ENCODE data around the gene EPB41L3.

Gene EPB41L3

DNA sequence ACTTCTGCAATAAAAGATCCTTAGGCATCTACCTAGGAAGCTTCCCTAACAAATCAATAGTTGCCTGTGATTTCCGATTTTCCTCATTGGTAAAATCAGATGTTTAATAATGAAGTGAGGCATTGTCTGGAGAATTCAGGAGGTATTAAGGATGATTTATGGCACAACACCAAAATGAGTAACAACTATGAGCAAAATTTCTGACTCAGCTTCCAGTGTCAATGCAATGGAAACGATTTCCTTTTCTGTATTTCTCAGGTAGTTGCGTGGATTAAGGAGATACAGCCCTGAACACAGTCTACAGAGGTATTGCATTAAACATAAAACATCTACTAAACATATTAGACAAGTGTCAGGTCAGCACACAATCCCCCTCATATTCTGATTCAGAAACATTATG lies 99.5 kb downstream of the EPB41L3 start:
- H3K27ac ChIP-seq (ENCODE audit: insufficient read depth, low read depth, low read length, poor library complexity, severe bottlenecking): no peak overlapping the region
- no peaks in the 10 kb centered on the region for H3K36me3 ChIP-seq (ENCODE audit: control insufficient read depth, insufficient read depth, low read length)
- H3K4me1 ChIP-seq (ENCODE audit: control insufficient read depth, insufficient read depth, low read length): no peaks in the 10 kb centered on the region
- H3K27me3 ChIP-seq (ENCODE audit: control insufficient read depth, insufficient read depth, low read length, poor library complexity, severe bottlenecking): no peaks in the 10 kb centered on the region
- whole genome bisulfite sequencing, 2 experiments: 97 to 100% methylated on average over 1 to 2 of the region's 3 CpGs
- no peaks in the 10 kb centered on the region for H3K9me3 ChIP-seq (ENCODE audit: control insufficient read depth, low read length)
- no peak overlapping the region for H3K4me3 ChIP-seq (ENCODE audit: insufficient read depth, low read depth, low read length)

DNA sequence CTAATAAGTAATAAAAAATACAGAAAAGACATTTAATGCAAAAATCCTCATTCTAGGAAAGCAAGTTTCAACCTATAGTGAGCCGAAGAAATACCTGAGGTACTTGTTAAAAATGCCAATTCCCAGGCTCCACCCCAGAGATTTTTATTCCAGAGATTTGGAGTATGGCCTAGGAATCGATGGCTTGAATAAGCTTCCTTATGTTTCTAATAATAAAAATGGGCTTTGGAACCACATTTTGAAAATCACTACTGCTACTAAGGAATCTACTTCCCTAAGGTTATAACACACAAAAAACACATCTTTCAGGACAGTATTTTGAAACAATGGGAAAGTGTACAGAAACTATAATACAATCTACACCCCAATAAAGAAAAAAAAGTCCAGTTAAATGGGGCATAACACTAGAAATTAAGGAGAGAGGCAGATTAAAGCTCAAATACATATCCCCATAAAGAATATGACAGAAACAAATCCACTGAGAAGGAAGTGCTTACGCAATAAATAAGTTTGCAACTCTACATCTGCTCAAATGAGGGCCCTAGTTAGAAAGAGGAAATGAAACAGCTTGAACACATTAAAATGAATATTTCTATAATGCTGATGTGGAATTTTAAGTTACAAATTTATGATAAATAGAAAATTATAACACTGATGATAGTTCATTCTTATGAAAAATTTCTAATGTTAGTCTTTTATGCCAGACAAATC lies 103.7 kb downstream of the EPB41L3 start:
- no peak overlapping the region for H3K4me3 ChIP-seq (ENCODE audit: insufficient read depth, low read depth, low read length)
- H3K27ac ChIP-seq (ENCODE audit: insufficient read depth, low read depth, low read length, poor library complexity, severe bottlenecking): no peak overlapping the region
- 83 to 100% methylated on average over 2 to 3 of the region's 3 CpGs for WGBS, 2 experiments
- H3K27me3 ChIP-seq (ENCODE audit: control insufficient read depth, insufficient read depth, low read length, poor library complexity, severe bottlenecking): no peaks in the 10 kb centered on the region
- H3K9me3 ChIP-seq (ENCODE audit: control insufficient read depth, low read length): no peaks in the 10 kb centered on the region
- no peaks in the 10 kb centered on the region for H3K4me1 ChIP-seq (ENCODE audit: control insufficient read depth, insufficient read depth, low read length)
- no peaks in the 10 kb centered on the region for H3K36me3 ChIP-seq (ENCODE audit: control insufficient read depth, insufficient read depth, low read length)

DNA sequence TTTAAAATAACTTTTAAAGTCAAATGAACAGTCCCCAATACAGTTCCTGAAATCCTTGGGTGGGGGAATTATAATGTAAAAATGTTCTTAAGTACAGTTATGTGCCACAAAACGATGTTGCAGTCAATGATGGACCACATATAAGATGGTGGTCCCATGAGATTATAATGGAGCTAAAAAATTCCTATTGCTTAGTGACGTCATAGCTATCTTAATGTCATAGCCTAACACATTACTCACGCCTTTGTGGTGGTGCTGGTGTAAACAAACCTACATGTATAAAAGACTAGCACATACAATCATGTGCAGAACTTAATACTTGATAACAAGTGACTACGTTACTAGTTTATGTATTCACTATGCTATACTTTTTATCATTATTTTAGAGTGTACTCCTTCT lies 109.4 kb downstream of the EPB41L3 start:
- H3K9me3 ChIP-seq (ENCODE audit: control insufficient read depth, low read length): no peaks in the 10 kb centered on the region
- H3K27me3 ChIP-seq (ENCODE audit: control insufficient read depth, insufficient read depth, low read length, poor library complexity, severe bottlenecking): no peaks in the 10 kb centered on the region
- no peak overlapping the region for H3K4me3 ChIP-seq (ENCODE audit: insufficient read depth, low read depth, low read length)
- WGBS, 2 experiments: 96 to 100% methylated on average over 3 to 4 of the region's 4 CpGs
- no peak overlapping the region for H3K27ac ChIP-seq (ENCODE audit: insufficient read depth, low read depth, low read length, poor library complexity, severe bottlenecking)
- H3K4me1 ChIP-seq (ENCODE audit: control insufficient read depth, insufficient read depth, low read length): no peaks in the 10 kb centered on the region
- no peaks in the 10 kb centered on the region for H3K36me3 ChIP-seq (ENCODE audit: control insufficient read depth, insufficient read depth, low read length)

DNA sequence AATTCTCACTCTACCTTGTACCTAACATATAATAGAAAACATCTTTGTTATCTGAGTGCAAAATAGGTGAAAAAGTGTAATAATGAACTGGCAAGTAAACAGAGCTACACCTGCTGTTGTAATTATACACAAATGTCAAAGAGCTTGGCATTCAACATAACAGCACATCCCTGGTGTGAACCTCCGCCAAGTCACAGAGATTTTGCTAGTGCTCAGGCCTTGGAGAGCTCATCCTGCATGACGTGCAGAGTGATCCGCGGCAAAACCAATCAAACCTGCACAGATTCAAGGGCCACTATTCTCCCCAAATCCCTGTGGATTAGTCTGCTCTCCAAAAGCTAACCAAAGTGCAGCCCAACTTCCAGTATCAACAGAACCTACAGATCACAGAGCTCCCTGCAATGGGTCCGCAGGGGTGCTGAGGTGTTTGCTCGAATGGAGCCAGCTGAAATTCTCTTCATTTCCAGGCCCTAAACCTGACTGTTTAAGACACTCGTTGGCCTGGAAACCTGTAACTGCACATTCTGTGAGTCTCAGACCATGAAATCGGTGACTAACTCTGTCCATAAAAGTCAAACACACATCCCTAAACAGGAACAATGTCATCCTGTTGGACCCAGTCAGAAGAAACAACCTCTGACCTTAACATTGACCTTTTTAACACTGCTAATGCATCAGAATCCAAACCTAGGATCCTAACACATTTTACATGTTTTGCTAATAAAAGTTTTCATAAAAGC lies 111.8 kb downstream of the EPB41L3 start:
- WGBS, 2 experiments: 78 to 79% methylated on average over 8 of the region's 8 CpGs
- Histone ChIP-seq H3K9me3 (ENCODE audit: control insufficient read depth, low read length) (no peaks in the 10 kb centered on the region), H3K27ac (ENCODE audit: insufficient read depth, low read depth, low read length, poor library complexity, severe bottlenecking) (no peak overlapping the region), H3K4me3 (ENCODE audit: insufficient read depth, low read depth, low read length) (no peak overlapping the region), H3K4me1 (ENCODE audit: control insufficient read depth, insufficient read depth, low read length) (no peaks in the 10 kb centered on the region), H3K36me3 (ENCODE audit: control insufficient read depth, insufficient read depth, low read length) (no peaks in the 10 kb centered on the region), H3K27me3 (ENCODE audit: control insufficient read depth, insufficient read depth, low read length, poor library complexity, severe bottlenecking) (no peaks in the 10 kb centered on the region)

DNA sequence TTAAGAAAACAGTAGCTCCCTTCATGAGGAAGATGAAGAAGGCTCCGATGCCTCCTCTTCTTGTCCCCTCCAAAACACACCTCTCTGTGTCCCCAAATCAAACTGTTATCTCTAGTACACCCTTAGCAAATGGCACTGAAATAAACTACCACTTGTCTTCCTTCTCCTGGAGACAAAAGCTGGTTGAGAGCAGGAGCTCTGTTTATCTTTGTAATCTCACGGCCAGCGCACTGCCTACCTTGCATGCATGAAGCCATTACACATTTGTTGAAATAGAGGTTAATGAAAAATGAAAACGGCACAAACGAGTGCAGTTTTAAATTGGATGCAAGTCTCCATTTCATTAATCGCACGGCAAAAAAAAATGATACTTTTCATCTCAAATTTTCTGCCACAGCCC lies 113.7 kb downstream of the EPB41L3 start:
- Histone ChIP-seq H3K9me3 (ENCODE audit: control insufficient read depth, low read length) (no peaks in the 10 kb centered on the region), H3K4me3 (ENCODE audit: insufficient read depth, low read depth, low read length) (no peak overlapping the region), H3K36me3 (ENCODE audit: control insufficient read depth, insufficient read depth, low read length) (no peaks in the 10 kb centered on the region), H3K27ac (ENCODE audit: insufficient read depth, low read depth, low read length, poor library complexity, severe bottlenecking) (no peak overlapping the region), H3K27me3 (ENCODE audit: control insufficient read depth, insufficient read depth, low read length, poor library complexity, severe bottlenecking) (no peaks in the 10 kb centered on the region), H3K4me1 (ENCODE audit: control insufficient read depth, insufficient read depth, low read length) (no peaks in the 10 kb centered on the region)
- 92 to 97% methylated on average over 7 of the region's 7 CpGs for whole genome bisulfite sequencing, 2 experiments

DNA sequence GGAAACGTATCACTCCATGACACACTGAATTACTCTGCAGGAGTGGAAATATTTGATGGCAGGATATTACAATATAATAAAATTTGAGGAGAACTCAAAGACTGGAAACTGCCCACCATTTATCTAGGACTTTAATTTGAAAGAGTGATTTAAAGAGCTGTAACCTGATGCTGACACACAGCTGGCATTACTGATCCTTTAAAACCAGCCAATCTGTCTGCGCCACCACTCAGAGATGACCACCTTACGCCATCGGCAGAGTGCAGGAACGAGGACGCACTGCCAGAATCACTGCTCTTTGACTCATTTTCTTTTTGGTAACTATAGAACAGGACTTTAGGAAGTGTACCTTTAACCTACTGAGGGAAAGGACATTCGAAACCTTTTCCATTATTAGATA lies 114.1 kb downstream of the EPB41L3 start:
- no peak overlapping the region for H3K4me3 ChIP-seq (ENCODE audit: insufficient read depth, low read depth, low read length)
- no peaks in the 10 kb centered on the region for H3K9me3 ChIP-seq (ENCODE audit: control insufficient read depth, low read length)
- H3K27ac ChIP-seq (ENCODE audit: insufficient read depth, low read depth, low read length, poor library complexity, severe bottlenecking): no peak overlapping the region

DNA sequence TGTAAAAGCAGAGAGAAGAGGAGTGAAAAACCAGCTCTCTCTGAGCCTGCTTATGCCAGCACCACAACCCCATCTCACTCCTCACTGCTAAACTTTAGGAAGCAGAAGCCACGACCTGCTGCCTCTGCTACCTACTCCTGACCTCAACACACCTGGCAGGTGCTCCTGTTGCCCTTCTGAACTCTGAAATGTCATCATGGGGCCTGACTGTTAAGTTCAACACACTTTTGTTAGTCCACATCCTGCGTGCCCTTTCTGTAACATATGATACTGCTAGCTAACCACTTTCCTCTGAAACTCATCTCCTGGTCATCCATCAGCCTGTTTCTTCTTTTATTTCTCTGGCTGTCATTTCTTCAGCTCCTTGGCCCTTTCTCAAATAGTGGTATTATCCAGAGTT lies 118.1 kb downstream of the EPB41L3 start:
- no peaks in the 10 kb centered on the region for H3K36me3 ChIP-seq (ENCODE audit: control insufficient read depth, insufficient read depth, low read length)
- no peaks in the 10 kb centered on the region for H3K27me3 ChIP-seq (ENCODE audit: control insufficient read depth, insufficient read depth, low read length, poor library complexity, severe bottlenecking)
- no peak overlapping the region for H3K27ac ChIP-seq (ENCODE audit: insufficient read depth, low read depth, low read length, poor library complexity, severe bottlenecking)
- 83 to 84% methylated on average over 2 of the region's 2 CpGs for WGBS, 2 experiments
- no peak overlapping the region for H3K4me3 ChIP-seq (ENCODE audit: insufficient read depth, low read depth, low read length)
- no peaks in the 10 kb centered on the region for H3K4me1 ChIP-seq (ENCODE audit: control insufficient read depth, insufficient read depth, low read length)
- H3K9me3 ChIP-seq (ENCODE audit: control insufficient read depth, low read length): no peaks in the 10 kb centered on the region

More for the DNA sequence above, 114.1 kb downstream of the EPB41L3 start:
- 96 to 97% methylated on average over 5 to 7 of the region's 7 CpGs for WGBS, 2 experiments
- Histone ChIP-seq H3K27me3 (ENCODE audit: control insufficient read depth, insufficient read depth, low read length, poor library complexity, severe bottlenecking) (no peaks in the 10 kb centered on the region), H3K36me3 (ENCODE audit: control insufficient read depth, insufficient read depth, low read length) (no peaks in the 10 kb centered on the region), H3K4me1 (ENCODE audit: control insufficient read depth, insufficient read depth, low read length) (no peaks in the 10 kb centered on the region)

DNA sequence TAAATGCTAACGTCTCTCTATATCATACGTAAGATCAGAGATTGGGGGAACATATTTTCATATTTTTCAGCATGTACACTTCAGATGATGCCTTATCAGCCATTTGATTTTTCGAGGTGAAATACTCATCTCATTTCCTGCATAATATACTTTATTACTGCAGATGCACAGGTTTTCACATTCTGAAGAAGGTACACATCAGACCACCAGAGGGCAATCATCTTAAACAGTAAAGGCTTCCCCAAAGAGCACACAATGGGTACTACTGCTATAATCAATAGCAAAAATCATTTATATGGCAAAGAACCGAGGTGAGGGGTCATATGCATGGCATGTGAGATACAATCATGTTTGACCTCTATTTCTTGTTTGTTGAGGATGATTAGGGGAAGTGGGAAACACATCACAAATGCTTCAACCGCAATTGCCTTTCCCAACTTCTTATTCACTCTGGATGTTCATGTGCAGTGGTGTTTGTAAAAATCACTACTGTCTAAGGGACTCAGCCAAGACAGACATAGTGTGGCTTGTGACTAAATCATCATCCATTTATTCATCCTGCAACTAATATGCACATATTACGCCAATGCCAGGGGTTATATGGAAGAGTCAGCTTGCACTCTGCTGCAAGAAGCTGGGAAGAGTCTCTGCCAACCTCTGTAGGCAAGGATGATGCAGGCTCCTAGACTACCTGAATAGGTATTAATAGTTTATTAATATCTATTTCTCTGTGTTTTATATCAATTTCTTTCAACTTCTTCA lies 118.7 kb downstream of the EPB41L3 start:
- Histone ChIP-seq H3K27me3 (ENCODE audit: control insufficient read depth, insufficient read depth, low read length, poor library complexity, severe bottlenecking) (no peaks in the 10 kb centered on the region), H3K4me1 (ENCODE audit: control insufficient read depth, insufficient read depth, low read length) (no peaks in the 10 kb centered on the region), H3K9me3 (ENCODE audit: control insufficient read depth, low read length) (no peaks in the 10 kb centered on the region), H3K36me3 (ENCODE audit: control insufficient read depth, insufficient read depth, low read length) (no peaks in the 10 kb centered on the region), H3K4me3 (ENCODE audit: insufficient read depth, low read depth, low read length) (no peak overlapping the region), H3K27ac (ENCODE audit: insufficient read depth, low read depth, low read length, poor library complexity, severe bottlenecking) (no peak overlapping the region)
- WGBS, 2 experiments: 79 to 84% methylated on average over 5 to 6 of the region's 6 CpGs

DNA sequence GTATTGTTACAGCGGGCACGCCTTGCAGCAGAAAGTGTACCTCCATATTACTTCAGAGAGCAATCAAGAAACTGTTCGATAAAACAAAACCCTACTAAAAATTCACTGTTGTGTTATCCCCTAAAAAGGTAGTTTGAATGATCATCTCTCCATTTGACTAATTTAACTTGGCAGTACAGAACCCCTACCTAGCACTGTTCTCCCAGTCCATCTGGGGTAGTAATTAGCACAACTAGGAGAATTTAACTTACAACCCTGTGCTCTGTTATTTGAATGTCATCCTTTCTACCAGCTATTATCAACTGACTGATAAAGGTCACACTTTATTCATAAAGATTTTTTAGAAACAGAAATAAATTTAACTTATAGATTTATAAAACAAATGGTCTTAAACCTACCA lies 121.2 kb downstream of the EPB41L3 start:
- 92 to 95% methylated on average over 3 of the region's 3 CpGs for WGBS, 2 experiments
- H3K9me3 ChIP-seq (ENCODE audit: control insufficient read depth, low read length): no peaks in the 10 kb centered on the region
- no peaks in the 10 kb centered on the region for H3K27me3 ChIP-seq (ENCODE audit: control insufficient read depth, insufficient read depth, low read length, poor library complexity, severe bottlenecking)
- H3K27ac ChIP-seq (ENCODE audit: insufficient read depth, low read depth, low read length, poor library complexity, severe bottlenecking): no peak overlapping the region
- no peaks in the 10 kb centered on the region for H3K36me3 ChIP-seq (ENCODE audit: control insufficient read depth, insufficient read depth, low read length)
- no peak overlapping the region for H3K4me3 ChIP-seq (ENCODE audit: insufficient read depth, low read depth, low read length)
- no peaks in the 10 kb centered on the region for H3K4me1 ChIP-seq (ENCODE audit: control insufficient read depth, insufficient read depth, low read length)

DNA sequence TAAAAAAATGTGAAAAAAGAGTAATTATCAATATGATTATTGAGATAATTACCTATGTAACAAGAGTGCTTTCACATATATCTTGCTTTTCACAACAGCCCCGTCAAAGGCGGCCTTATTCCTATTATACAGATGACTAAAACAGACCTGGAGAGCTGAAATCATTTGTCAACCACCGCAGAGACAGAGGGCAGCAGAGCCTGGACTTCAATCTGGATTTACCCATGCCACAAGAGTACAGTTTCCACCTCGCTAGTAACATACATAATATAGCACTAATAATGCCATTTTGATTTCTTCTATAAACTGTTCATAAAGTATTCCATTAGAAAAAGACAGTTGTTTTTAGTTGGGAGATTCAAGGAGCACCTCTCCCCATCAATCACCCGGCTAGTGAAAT lies 121.8 kb downstream of the EPB41L3 start:
- Histone ChIP-seq H3K4me1 (ENCODE audit: control insufficient read depth, insufficient read depth, low read length) (no peaks in the 10 kb centered on the region), H3K27me3 (ENCODE audit: control insufficient read depth, insufficient read depth, low read length, poor library complexity, severe bottlenecking) (no peaks in the 10 kb centered on the region), H3K4me3 (ENCODE audit: insufficient read depth, low read depth, low read length) (no peak overlapping the region), H3K9me3 (ENCODE audit: control insufficient read depth, low read length) (no peaks in the 10 kb centered on the region), H3K27ac (ENCODE audit: insufficient read depth, low read depth, low read length, poor library complexity, severe bottlenecking) (no peak overlapping the region), H3K36me3 (ENCODE audit: control insufficient read depth, insufficient read depth, low read length) (no peaks in the 10 kb centered on the region)
- WGBS, 2 experiments: 85 to 91% methylated on average over 3 to 5 of the region's 5 CpGs

Data from ectodermal cell (in vitro differentiated cells).